COLO668 (cell line): ENCODE measurements around the gene CRADD.

Experiments used
- DNase-seq: peaks from one replicate; lab custom pipeline; 2025; ENCODE audit not compliant: unreplicated experiment; lab: John Stamatoyannopoulos, UW

The CRADD gene

GRCh38 chr12:93892423-93893268 lies 215.5 kb downstream of the CRADD start:
- DNase-seq, result no peak

- DNase-seq, result no peak
Observed at GRCh38 chr12:93894391-93895088, 217.4 kb downstream of the CRADD start.

GRCh38 chr12:93895089-93895445 lies 217.9 kb downstream of the CRADD start:
- no peak for DNase-seq

- DNase-seq, result no peak
Observed at GRCh38 chr12:93896427-93896826, 219.3 kb downstream of the CRADD start.

- no peak for DNase-seq
Observed at GRCh38 chr12:93896952-93897351, 219.8 kb downstream of the CRADD start.

- DNase-seq, result no peak
Observed at GRCh38 chr12:93901739-93902138, 224.6 kb downstream of the CRADD start.

- no peak for DNase-seq
Observed at GRCh38 chr12:93902192-93902591, 225.0 kb downstream of the CRADD start.

- peak; percentile 15 for DNase-seq
Observed at GRCh38 chr12:93902736-93903562, 225.8 kb downstream of the CRADD start.

- no peak for DNase-seq
Observed at GRCh38 chr12:93904124-93904523, 226.9 kb downstream of the CRADD start.

GRCh38 chr12:93908264-93908663 lies 231.1 kb downstream of the CRADD start:
- DNase-seq, result no peak

GRCh38 chr12:93908846-93909567 lies 231.8 kb downstream of the CRADD start:
- DNase-seq, result no peak

- DNase-seq, result no peak
Observed at GRCh38 chr12:93911396-93911795, 234.2 kb downstream of the CRADD start.

GRCh38 chr12:93912086-93912733 lies 235.0 kb downstream of the CRADD start:
- no peak for DNase-seq

GRCh38 chr12:93913845-93914244 lies 236.7 kb downstream of the CRADD start:
- DNase-seq, result no peak

- DNase-seq, result no peak
Observed at GRCh38 chr12:93914281-93914680, 237.1 kb downstream of the CRADD start.

- no peak for DNase-seq
Observed at GRCh38 chr12:93915411-93915810, 238.2 kb downstream of the CRADD start.

- no peak for DNase-seq
Observed at GRCh38 chr12:93916402-93916801, 239.2 kb downstream of the CRADD start.

GRCh38 chr12:93918262-93918661 lies 241.1 kb downstream of the CRADD start:
- no peak for DNase-seq

- DNase-seq, result no peak
Observed at GRCh38 chr12:93918900-93919299, 241.7 kb downstream of the CRADD start.

- no peak for DNase-seq
Observed at GRCh38 chr12:93921521-93921920, 244.3 kb downstream of the CRADD start.
